GM19438 (cell line): ENCODE data around the gene RBM17.
"Not testable (repeated sequence)": the region's sequence is repeated elsewhere in the genome, so short reads cannot be mapped to it uniquely, and the experiment has no call there.

Experiments used
- ATAC-seq: cut with Tn5 transposase; IDR thresholded peaks from one replicate; pipeline ENCODE4 v1.9.1; 2021; ENCODE audit warnings: low read depth; ENCODE audit not compliant: unreplicated experiment

Gene RBM17

DNA sequence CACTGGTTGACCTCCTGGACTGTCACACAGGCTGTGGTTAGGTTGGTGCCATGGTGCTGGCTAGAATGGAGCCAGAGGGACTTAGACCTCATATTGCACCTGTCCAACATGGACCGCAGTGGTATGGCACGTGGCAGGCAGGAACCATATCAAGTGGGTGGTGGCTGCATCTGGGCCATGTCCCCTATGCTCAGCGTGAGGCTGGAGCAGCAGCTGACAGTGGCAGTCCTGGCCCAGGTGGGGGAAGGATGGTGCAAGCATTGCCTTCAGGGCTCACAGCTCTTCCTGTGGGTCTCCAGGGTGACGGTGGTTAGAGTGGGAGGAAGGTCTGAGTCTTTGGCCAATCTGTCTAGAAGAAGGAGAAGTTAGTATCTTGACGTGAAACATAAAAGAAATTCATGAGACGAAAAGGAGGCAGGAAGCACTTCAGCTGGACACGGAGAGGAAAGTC lies 59.4 kb downstream of the RBM17 start:
- no peak for ATAC-seq

- ATAC-seq, result no peak
These were observed 60.1 kb downstream of the RBM17 start for GRCh38 chr10:6148908-6149307.

DNA sequence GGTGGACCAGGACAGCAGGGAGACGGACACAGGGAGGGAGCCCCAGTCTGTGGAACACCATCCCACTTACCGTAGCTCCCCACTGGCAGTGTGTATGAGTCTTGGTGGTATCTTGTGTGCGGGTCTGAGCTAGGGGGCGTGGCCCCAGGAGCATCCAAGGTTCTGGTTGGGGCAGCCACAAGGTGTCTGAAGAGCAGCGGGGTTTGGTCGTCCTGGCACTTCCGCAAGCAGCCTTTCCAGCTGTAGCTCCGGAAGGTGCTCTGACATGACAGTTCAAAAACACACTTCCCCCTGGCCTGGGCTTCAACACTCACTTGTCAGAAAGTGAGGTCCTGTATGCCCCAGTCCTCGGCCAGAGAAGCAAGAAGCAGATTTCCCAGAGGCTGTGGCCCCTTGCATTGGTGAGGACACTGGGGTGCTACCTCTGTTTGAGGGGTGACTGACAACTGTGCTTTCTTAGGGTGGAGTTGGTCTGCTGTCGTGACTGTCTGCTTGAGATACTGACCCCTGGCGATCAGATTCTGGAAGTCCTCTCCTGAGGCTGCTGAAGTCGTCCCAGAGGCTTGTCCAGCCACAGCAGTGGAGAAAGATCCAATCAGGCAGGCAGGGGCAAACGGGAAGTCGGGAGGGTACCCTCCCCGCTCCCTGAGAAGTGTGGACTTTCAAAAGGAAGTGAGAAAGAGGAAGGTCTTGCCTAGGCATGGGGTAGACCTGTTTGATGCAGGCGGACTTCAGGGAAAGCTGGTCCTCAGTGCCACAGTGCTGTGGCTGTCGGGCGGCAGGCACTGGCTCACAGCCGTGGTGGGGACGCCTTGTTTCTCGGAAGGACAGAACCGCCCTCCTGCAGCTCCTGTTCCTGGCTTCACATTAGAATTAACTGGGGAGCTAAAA lies 62.5 kb downstream of the RBM17 start:
- peak; percentile 88 for ATAC-seq

- no peak for ATAC-seq
These were observed 65.0 kb downstream of the RBM17 start for GRCh38 chr10:6153845-6154244.

DNA sequence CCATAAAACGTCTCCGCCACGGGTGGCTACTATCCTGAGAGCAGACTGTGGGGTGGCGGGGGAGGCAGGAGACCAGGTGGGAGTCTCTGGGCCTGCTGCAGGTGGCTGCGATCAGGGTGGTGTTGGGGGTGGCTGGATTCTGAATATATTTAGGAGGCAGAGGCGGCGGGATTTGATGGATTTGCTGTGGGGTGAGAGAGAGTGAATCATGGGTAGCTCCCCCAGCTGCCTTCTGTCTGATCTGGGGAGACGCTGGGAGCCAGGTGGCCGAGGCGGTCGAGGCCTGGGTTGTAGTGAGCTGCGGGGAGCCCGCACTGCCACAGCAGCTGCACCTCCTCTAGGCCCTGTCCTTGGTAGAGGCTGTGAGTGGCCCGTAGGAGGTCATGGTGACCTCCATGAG lies 65.7 kb downstream of the RBM17 start:
- ATAC-seq, result no peak

DNA sequence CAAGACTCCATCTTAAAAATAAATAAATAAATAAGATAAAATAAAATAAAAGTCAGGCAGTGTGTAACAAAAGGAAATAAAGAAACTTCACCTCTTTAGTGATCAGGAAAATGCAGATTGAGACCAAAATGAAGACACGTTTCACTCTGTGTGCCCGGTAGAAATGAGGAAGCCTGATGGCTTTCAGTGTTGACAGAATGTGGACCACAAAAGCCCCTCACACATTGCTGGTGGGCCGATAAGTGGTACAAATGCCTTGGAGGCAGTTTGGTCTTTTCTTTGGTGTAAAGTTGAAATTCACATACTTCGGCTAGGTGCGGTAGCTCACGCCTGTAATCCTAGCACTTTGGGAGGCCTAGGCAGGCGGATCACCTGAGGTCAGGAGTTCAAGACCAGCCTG lies 69.4 kb downstream of the RBM17 start:
- no peak for ATAC-seq

DNA sequence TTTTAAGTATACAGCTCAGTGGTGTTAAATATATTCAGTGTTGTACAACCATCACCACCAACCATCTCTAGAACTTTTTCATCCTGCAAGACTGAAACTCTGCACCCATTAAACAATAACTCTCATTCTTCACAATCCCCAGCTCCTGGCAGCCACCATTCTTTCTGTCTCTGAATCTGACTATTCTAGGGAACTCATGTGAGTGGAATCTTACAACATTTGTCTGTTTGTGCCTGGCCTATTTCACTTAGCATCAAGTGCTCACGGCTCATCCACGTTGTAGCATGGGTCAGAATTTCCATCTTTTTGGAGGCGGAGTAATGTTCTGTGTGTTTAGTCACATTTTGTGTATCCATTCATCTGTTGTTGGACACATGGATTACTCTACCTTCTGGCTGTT lies 73.1 kb downstream of the RBM17 start:
- no peak for ATAC-seq

- no peak for ATAC-seq
These were observed 73.9 kb downstream of the RBM17 start for GRCh38 chr10:6162589-6163356.

- peak; percentile 94 for ATAC-seq
These were observed 74.8 kb downstream of the RBM17 start for GRCh38 chr10:6163364-6164270.

- ATAC-seq, result no peak
These were observed 75.6 kb downstream of the RBM17 start for GRCh38 chr10:6164271-6165095.

- ATAC-seq, result no peak
These were observed 76.4 kb downstream of the RBM17 start for GRCh38 chr10:6165221-6165725.

- ATAC-seq, result not testable (repeated sequence)
These were observed 77.1 kb downstream of the RBM17 start for GRCh38 chr10:6165933-6166332.
